ENCODE data around the gene CKS1B.

Gene CKS1B

GRCh38 chr1:155018617-155019348, 44.3 kb downstream of the CKS1B start:
- peak overlapping the region; percentile 74; the same call in 1 of the 2 replicates for H3K4me3 ChIP-seq (ENCODE audit: low read length)
- H3K9ac ChIP-seq (ENCODE audit: low read length), result no peak overlapping the region
- no peaks in the 10 kb centered on the region for H3K79me2 ChIP-seq (ENCODE audit: low read length)
- peaks cover 26% of the 10 kb centered on the region for H3K36me3 ChIP-seq (replicated peaks; ENCODE audit: low read depth, low read length)
- peaks cover 30% of the 10 kb centered on the region for H3K4me1 ChIP-seq (ENCODE audit: low read length)
- H3K27ac ChIP-seq (ENCODE audit: low read length), result no peak overlapping the region
- peak overlapping the region; percentile 79; the same call in 1 of the 2 replicates for H3K4me2 ChIP-seq (ENCODE audit: low read length)
- H3K9me3 ChIP-seq (ENCODE audit: insufficient read depth, low read length), result no peaks in the 10 kb centered on the region
- H4K20me1 ChIP-seq (ENCODE audit: insufficient read depth, low read length), result peaks cover 10% of the 10 kb centered on the region
- no peak for TF ChIP-seq EZH2phosphoT487 (IDR thresholded peaks at IDR 0.05; ENCODE audit: low read depth)
- H2AFZ ChIP-seq (ENCODE audit: low read depth, low read length), result no peak overlapping the region
- peaks cover 5% of the 10 kb centered on the region; the same call in 1 of the 2 replicates for H3K27me3 ChIP-seq (ENCODE audit: low read depth, low read length)

GRCh38 chr1:155019377-155020245, 45.1 kb downstream of the CKS1B start:
- Histone ChIP-seq H3K27ac (ENCODE audit: low read length) (no peak overlapping the region), H3K4me2 (ENCODE audit: low read length) (no peak overlapping the region), H3K9me3 (ENCODE audit: insufficient read depth, low read length) (no peaks in the 10 kb centered on the region), H3K9ac (ENCODE audit: low read length) (no peak overlapping the region), H3K79me2 (ENCODE audit: low read length) (no peaks in the 10 kb centered on the region), H3K36me3 (replicated peaks; ENCODE audit: low read depth, low read length) (peaks cover 25% of the 10 kb centered on the region), H4K20me1 (ENCODE audit: insufficient read depth, low read length) (0 out of 2 replicates have a peak, but pooled peaks cover 2% of the 10 kb centered on the region), H3K27me3 (ENCODE audit: low read depth, low read length) (peaks cover 5% of the 10 kb centered on the region; the same call in 1 of the 2 replicates), H2AFZ (ENCODE audit: low read depth, low read length) (no peak overlapping the region), H3K4me3 (ENCODE audit: low read length) (no peak overlapping the region), H3K4me1 (ENCODE audit: low read length) (peaks cover 30% of the 10 kb centered on the region)
- TF ChIP-seq CTCF (IDR thresholded peaks at IDR 0.05; ENCODE audit: low read depth, low read length), result no peak

- Histone ChIP-seq H3K36me3 (replicated peaks; ENCODE audit: low read depth, low read length) (peaks cover 5% of the 10 kb centered on the region), H3K4me2 (ENCODE audit: low read length) (no peak overlapping the region), H2AFZ (ENCODE audit: low read depth, low read length) (no peak overlapping the region), H4K20me1 (ENCODE audit: insufficient read depth, low read length) (no peaks in the 10 kb centered on the region), H3K27me3 (ENCODE audit: low read depth, low read length) (peaks cover 8% of the 10 kb centered on the region; the same call in 1 of the 2 replicates), H3K9ac (ENCODE audit: low read length) (no peak overlapping the region), H3K9me3 (ENCODE audit: insufficient read depth, low read length) (no peaks in the 10 kb centered on the region), H3K4me3 (ENCODE audit: low read length) (no peak overlapping the region), H3K27ac (ENCODE audit: low read length) (no peak overlapping the region), H3K4me1 (ENCODE audit: low read length) (peaks cover 12% of the 10 kb centered on the region), H3K79me2 (ENCODE audit: low read length) (no peaks in the 10 kb centered on the region)
- TF ChIP-seq EZH2phosphoT487 (IDR thresholded peaks at IDR 0.05; ENCODE audit: low read depth), result no peak
- TF ChIP-seq CTCF (IDR thresholded peaks at IDR 0.05; ENCODE audit: low read depth, low read length), result no peak
These were observed 47.9 kb downstream of the CKS1B start for GRCh38 chr1:155022136-155022926.

GRCh38 chr1:155022927-155023236, 48.4 kb downstream of the CKS1B start:
- Histone ChIP-seq H3K27me3 (ENCODE audit: low read depth, low read length) (peaks cover 8% of the 10 kb centered on the region; the same call in 1 of the 2 replicates), H3K9me3 (ENCODE audit: insufficient read depth, low read length) (no peaks in the 10 kb centered on the region), H3K4me2 (ENCODE audit: low read length) (no peak overlapping the region), H3K9ac (ENCODE audit: low read length) (no peak overlapping the region), H3K4me1 (ENCODE audit: low read length) (peaks cover 7% of the 10 kb centered on the region), H4K20me1 (ENCODE audit: insufficient read depth, low read length) (no peaks in the 10 kb centered on the region), H3K79me2 (ENCODE audit: low read length) (no peaks in the 10 kb centered on the region), H3K4me3 (ENCODE audit: low read length) (no peak overlapping the region), H2AFZ (ENCODE audit: low read depth, low read length) (no peak overlapping the region), H3K27ac (ENCODE audit: low read length) (no peak overlapping the region), H3K36me3 (replicated peaks; ENCODE audit: low read depth, low read length) (peaks cover 5% of the 10 kb centered on the region)
- TF ChIP-seq EZH2phosphoT487 (IDR thresholded peaks at IDR 0.05; ENCODE audit: low read depth) (no peak), CTCF (IDR thresholded peaks at IDR 0.05; ENCODE audit: low read depth, low read length) (no peak)
